Mononuclear cell (primary cell): Measurements from ENCODE around the gene CSMD2. TPM values are rescaled to one million over a fixed set of nuclear protein-coding genes. Genes with fewer than 3 reads are reported as not detected.
"Not testable (repeated sequence)": the region's sequence is repeated elsewhere in the genome, so short reads cannot be mapped to it uniquely, and the experiment has no call there.

Experiments used
- H3K27me3 ChIP-seq: 2 replicates; pipeline ENCODE4 v1.6.0; 2011; ENCODE audit warnings: low read length, control low read depth; ENCODE audit not compliant: insufficient read depth
- H3K4me1 ChIP-seq: 2 replicates; pipeline ENCODE4 v1.5.1; 2011; ENCODE audit warnings: mild to moderate bottlenecking, low read length, control low read depth; ENCODE audit not compliant: insufficient read depth
- H3K4me3 ChIP-seq: 2 replicates; pipeline ENCODE4 v1.5.1; 2011; ENCODE audit warnings: mild to moderate bottlenecking, low read length, moderate library complexity
- H3K9me3 ChIP-seq: 2 replicates; pipeline ENCODE4 v1.5.1; 2011; ENCODE audit warnings: low read depth, mild to moderate bottlenecking, control low read depth, low read length
- total RNA-seq: library from RNA; depleted of rRNA; stranded (reverse); fragments of >200 nt; gene quantifications from one replicate; pipeline ENCODE4 v1.2.3, GENCODE V29; 2012

CSMD2 gene
- total RNA-seq = not detected

GRCh38 chr1:34164771-34165391, at the start of gene CSMD2:
Gene CSMD2 (minus strand): TSS chr1:34165230. CDS start chr1:34165097, 133 bp downstream.
- H3K4me1 ChIP-seq = no peaks in the 10 kb centered on the region
- H3K9me3 ChIP-seq = no peaks in the 10 kb centered on the region
- H3K4me3 ChIP-seq = no peak within 1 kb of the TSS
- peaks cover 50% of the 10 kb centered on the region for H3K27me3 ChIP-seq

- no peaks in the 10 kb centered on the region for H3K27me3 ChIP-seq
- H3K4me3 ChIP-seq = no peak overlapping the region
- H3K9me3 ChIP-seq = no peaks in the 10 kb centered on the region
- H3K4me1 ChIP-seq = no peaks in the 10 kb centered on the region
Observed at GRCh38 chr1:34213956-34214355, 48.9 kb upstream of the CSMD2 start.

- Histone ChIP-seq H3K4me1 (no peaks in the 10 kb centered on the region), H3K9me3 (no peaks in the 10 kb centered on the region), H3K27me3 (no peaks in the 10 kb centered on the region), H3K4me3 (no peak overlapping the region)
Observed at GRCh38 chr1:34212673-34213072, 47.6 kb upstream of the CSMD2 start.

- no peaks in the 10 kb centered on the region for H3K27me3 ChIP-seq
Observed at GRCh38 chr1:34199927-34200326, 34.9 kb upstream of the CSMD2 start.

GRCh38 chr1:34192621-34193020, 27.6 kb upstream of the CSMD2 start:
- H3K9me3 ChIP-seq = no peaks in the 10 kb centered on the region

More at GRCh38 chr1:34199927-34200326, 34.9 kb upstream of the CSMD2 start:
- H3K9me3 ChIP-seq = no peaks in the 10 kb centered on the region
- H3K4me1 ChIP-seq = no peaks in the 10 kb centered on the region
- no peak overlapping the region for H3K4me3 ChIP-seq

GRCh38 chr1:34190692-34191091, 25.7 kb upstream of the CSMD2 start:
- Histone ChIP-seq H3K27me3 (no peaks in the 10 kb centered on the region), H3K9me3 (no peaks in the 10 kb centered on the region), H3K4me1 (no peaks in the 10 kb centered on the region), H3K4me3 (no peak overlapping the region)

More at GRCh38 chr1:34192621-34193020, 27.6 kb upstream of the CSMD2 start:
- H3K27me3 ChIP-seq = no peaks in the 10 kb centered on the region
- no peak overlapping the region for H3K4me3 ChIP-seq
- no peaks in the 10 kb centered on the region for H3K4me1 ChIP-seq

GRCh38 chr1:34188985-34189384, 24.0 kb upstream of the CSMD2 start:
- Histone ChIP-seq H3K4me1 (no peaks in the 10 kb centered on the region), H3K9me3 (no peaks in the 10 kb centered on the region), H3K4me3 (no peak overlapping the region), H3K27me3 (no peaks in the 10 kb centered on the region)

GRCh38 chr1:34188418-34188817, 23.4 kb upstream of the CSMD2 start:
- no peaks in the 10 kb centered on the region for H3K4me1 ChIP-seq
- H3K4me3 ChIP-seq = no peak overlapping the region
- no peaks in the 10 kb centered on the region for H3K27me3 ChIP-seq
- no peaks in the 10 kb centered on the region for H3K9me3 ChIP-seq

- no peaks in the 10 kb centered on the region for H3K27me3 ChIP-seq
- no peaks in the 10 kb centered on the region for H3K4me1 ChIP-seq
Observed at GRCh38 chr1:34186741-34187494, 21.9 kb upstream of the CSMD2 start.

GRCh38 chr1:34183381-34183780, 18.4 kb upstream of the CSMD2 start:
- not testable (repeated sequence) for H3K9me3 ChIP-seq, H3K4me3 ChIP-seq, H3K27me3 ChIP-seq, H3K4me1 ChIP-seq

More at GRCh38 chr1:34186741-34187494, 21.9 kb upstream of the CSMD2 start:
- no peak overlapping the region for H3K4me3 ChIP-seq
- no peaks in the 10 kb centered on the region for H3K9me3 ChIP-seq

- Histone ChIP-seq H3K27me3 (peaks cover 26% of the 10 kb centered on the region), H3K4me1 (no peaks in the 10 kb centered on the region), H3K4me3 (no peak overlapping the region), H3K9me3 (no peaks in the 10 kb centered on the region)
Observed at GRCh38 chr1:34178072-34178471, 13.0 kb upstream of the CSMD2 start.

- Histone ChIP-seq H3K4me1 (no peaks in the 10 kb centered on the region), H3K9me3 (no peaks in the 10 kb centered on the region), H3K4me3 (no peak within 1 kb of the TSS), H3K27me3 (peaks cover 28% of the 10 kb centered on the region)
Observed at GRCh38 chr1:34176830-34177603, 12.0 kb upstream of the CSMD2 start, which contains the start of gene C1orf94. Gene C1orf94 (plus strand): TSS chr1:34176907. CDS start chr1:34177790, 883 bp downstream.

GRCh38 chr1:34175744-34176143, 10.7 kb upstream of the CSMD2 start:
- Histone ChIP-seq H3K4me1 (no peaks in the 10 kb centered on the region), H3K9me3 (no peaks in the 10 kb centered on the region), H3K27me3 (peaks cover 28% of the 10 kb centered on the region), H3K4me3 (no peak overlapping the region)

- H3K27me3 ChIP-seq = peaks cover 34% of the 10 kb centered on the region
- no peak overlapping the region for H3K4me3 ChIP-seq
- H3K9me3 ChIP-seq = no peaks in the 10 kb centered on the region
- H3K4me1 ChIP-seq = no peaks in the 10 kb centered on the region
Observed at GRCh38 chr1:34167389-34167788, 2.4 kb upstream of the CSMD2 start.
